Activated T-helper 1 cell treated with anti-CD3 and anti-CD28 coated beads, Interleukin-12 subunit alpha, Interleukin-12 subunit beta, Interleukin-2, Interleukin-4 antibody, amounts not matched to agents 30 ng/mL and 10 ng/mL and 1 ng/mL, durations not matched to agents 14 hours and 24 hours and 36 hours (primary cell): ENCODE measurements around the gene FBXO28. TPM values are rescaled to one million over a fixed set of nuclear protein-coding genes. Genes with fewer than 3 reads are reported as not detected.

Experiments used
- DNase-seq: peaks from one replicate; pipeline ENCODE4 v3.0.0; 2021; ENCODE audit warnings: low spot score
- H3K27ac Mint-ChIP-seq: one replicate; pipeline ENCODE4 v1.8.0; 2021; ENCODE audit warnings: mild to moderate bottlenecking, mixed read lengths
- H3K27me3 Mint-ChIP-seq: one replicate; pipeline ENCODE4 v1.8.0; 2022; ENCODE audit warnings: mild to moderate bottlenecking, moderate library complexity, mixed read lengths; ENCODE audit not compliant: insufficient read depth
- H3K36me3 Mint-ChIP-seq: one replicate; pipeline ENCODE4 v1.8.0; 2021; ENCODE audit warnings: low read depth, mixed read lengths
- H3K4me1 Mint-ChIP-seq: one replicate; pipeline ENCODE4 v1.8.0; 2021; ENCODE audit warnings: low read depth, mixed read lengths
- H3K4me3 Mint-ChIP-seq: one replicate; pipeline ENCODE4 v1.8.0; 2021; ENCODE audit warnings: mild to moderate bottlenecking, moderate library complexity, mixed read lengths
- H3K9me3 Mint-ChIP-seq: one replicate; pipeline ENCODE4 v1.8.0; 2021; ENCODE audit warnings: mixed read lengths
- intact Hi-C: fragments of 100-400 bp; cut with micrococcal nuclease; formaldehyde crosslinking; loops from one replicate; pipeline ENCODE4 v1.15.1; 2024
- total RNA-seq: library from RNA; stranded (reverse); gene quantifications from 2 replicates; pipeline ENCODE4 v1.2.3, GENCODE V29; 2022

FBXO28 gene
- total RNA-seq, 1 donor from 2014 or later = 32.2 TPM

GRCh38 chr1:224133741-224134299 lies 19.9 kb downstream of the FBXO28 start:
- Mint-ChIP-seq H3K27ac (no peak overlapping the region), H3K9me3 (no peaks in the 10 kb centered on the region), H3K4me3 (no peak overlapping the region), H3K4me1 (no peaks in the 10 kb centered on the region), H3K36me3 (peaks cover 35% of the 10 kb centered on the region), H3K27me3 (no peaks in the 10 kb centered on the region)
- no peak for DNase-seq
- intact Hi-C loops = no loop called here

GRCh38 chr1:224137518-224137917 lies 23.6 kb downstream of the FBXO28 start:
- H3K4me1 Mint-ChIP-seq = no peaks in the 10 kb centered on the region
- no peak overlapping the region for H3K27ac Mint-ChIP-seq
- DNase-seq = no peak
- no peak overlapping the region for H3K4me3 Mint-ChIP-seq
- H3K27me3 Mint-ChIP-seq = no peaks in the 10 kb centered on the region
- peaks cover 13% of the 10 kb centered on the region for H3K36me3 Mint-ChIP-seq
- H3K9me3 Mint-ChIP-seq = no peaks in the 10 kb centered on the region
- intact Hi-C loops = no loop called here

GRCh38 chr1:224138198-224138597 lies 24.3 kb downstream of the FBXO28 start:
- Mint-ChIP-seq H3K36me3 (peaks cover 8% of the 10 kb centered on the region), H3K4me3 (no peak overlapping the region), H3K27me3 (no peaks in the 10 kb centered on the region), H3K4me1 (no peaks in the 10 kb centered on the region), H3K9me3 (no peaks in the 10 kb centered on the region), H3K27ac (no peak overlapping the region)
- no peak for DNase-seq
- intact Hi-C loops = no loop called here

GRCh38 chr1:224141693-224142092 lies 27.8 kb downstream of the FBXO28 start:
- Mint-ChIP-seq H3K27me3 (no peaks in the 10 kb centered on the region), H3K4me1 (no peaks in the 10 kb centered on the region)
- intact Hi-C loops = no loop called here

GRCh38 chr1:224149709-224150108 lies 35.8 kb downstream of the FBXO28 start:
- Mint-ChIP-seq H3K27ac (no peak overlapping the region), H3K36me3 (peaks cover 17% of the 10 kb centered on the region), H3K9me3 (no peaks in the 10 kb centered on the region), H3K4me1 (peaks cover 11% of the 10 kb centered on the region), H3K4me3 (no peak overlapping the region), H3K27me3 (no peaks in the 10 kb centered on the region)
- intact Hi-C loops = no loop called here
- no peak for DNase-seq

More at GRCh38 chr1:224141693-224142092, 27.8 kb downstream of the FBXO28 start:
- peaks cover 7% of the 10 kb centered on the region for H3K36me3 Mint-ChIP-seq
- no peak for DNase-seq
- no peak overlapping the region for H3K4me3 Mint-ChIP-seq
- no peaks in the 10 kb centered on the region for H3K9me3 Mint-ChIP-seq
- no peak overlapping the region for H3K27ac Mint-ChIP-seq

GRCh38 chr1:224151117-224151516 lies 37.2 kb downstream of the FBXO28 start:
- intact Hi-C loops = no loop called here

GRCh38 chr1:224157316-224157715 lies 43.4 kb downstream of the FBXO28 start:
- no peak overlapping the region for H3K4me3 Mint-ChIP-seq
- H3K36me3 Mint-ChIP-seq = peaks cover 19% of the 10 kb centered on the region
- no peaks in the 10 kb centered on the region for H3K4me1 Mint-ChIP-seq
- H3K27ac Mint-ChIP-seq = no peak overlapping the region
- intact Hi-C loops = no loop called here
- H3K9me3 Mint-ChIP-seq = no peaks in the 10 kb centered on the region
- H3K27me3 Mint-ChIP-seq = no peaks in the 10 kb centered on the region
- no peak for DNase-seq

More at GRCh38 chr1:224151117-224151516, 37.2 kb downstream of the FBXO28 start:
- Mint-ChIP-seq H3K4me1 (peaks cover 11% of the 10 kb centered on the region), H3K27ac (peak overlapping the region; percentile 2), H3K27me3 (no peaks in the 10 kb centered on the region), H3K9me3 (no peaks in the 10 kb centered on the region), H3K4me3 (peak overlapping the region; percentile 1), H3K36me3 (peaks cover 15% of the 10 kb centered on the region)
- DNase-seq = no peak

GRCh38 chr1:224159541-224159940 lies 45.6 kb downstream of the FBXO28 start:
- Mint-ChIP-seq H3K9me3 (no peaks in the 10 kb centered on the region), H3K27ac (no peak overlapping the region), H3K4me1 (peaks cover 12% of the 10 kb centered on the region), H3K27me3 (no peaks in the 10 kb centered on the region), H3K36me3 (peaks cover 19% of the 10 kb centered on the region), H3K4me3 (no peak overlapping the region)
- no peak for DNase-seq
- intact Hi-C loops = no loop called here

GRCh38 chr1:224160171-224160682 lies 46.3 kb downstream of the FBXO28 start:
- Mint-ChIP-seq H3K4me1 (peaks cover 16% of the 10 kb centered on the region), H3K27me3 (no peaks in the 10 kb centered on the region), H3K4me3 (no peak overlapping the region), H3K36me3 (peaks cover 19% of the 10 kb centered on the region), H3K9me3 (no peaks in the 10 kb centered on the region), H3K27ac (no peak overlapping the region)
- intact Hi-C loops = no loop called here
- DNase-seq = no peak

GRCh38 chr1:224162768-224163167 lies 48.9 kb downstream of the FBXO28 start:
- H3K27ac Mint-ChIP-seq = no peak overlapping the region
- no peak for DNase-seq
- H3K4me3 Mint-ChIP-seq = no peak overlapping the region
- H3K4me1 Mint-ChIP-seq = peaks cover 16% of the 10 kb centered on the region
- H3K9me3 Mint-ChIP-seq = no peaks in the 10 kb centered on the region
- intact Hi-C loops = no loop called here
- peaks cover 11% of the 10 kb centered on the region for H3K36me3 Mint-ChIP-seq
- H3K27me3 Mint-ChIP-seq = no peaks in the 10 kb centered on the region

GRCh38 chr1:224163311-224163710 lies 49.4 kb downstream of the FBXO28 start:
- no peak for DNase-seq
- no peaks in the 10 kb centered on the region for H3K9me3 Mint-ChIP-seq
- no peak overlapping the region for H3K4me3 Mint-ChIP-seq
- H3K4me1 Mint-ChIP-seq = peaks cover 16% of the 10 kb centered on the region
- H3K27me3 Mint-ChIP-seq = no peaks in the 10 kb centered on the region
- intact Hi-C loops = no loop called here
- H3K36me3 Mint-ChIP-seq = peaks cover 11% of the 10 kb centered on the region
- no peak overlapping the region for H3K27ac Mint-ChIP-seq

GRCh38 chr1:224168859-224169380 lies 55.0 kb downstream of the FBXO28 start:
- intact Hi-C loops = loop anchor here (1.0 to 5.0 kb wide), 11 partner anchors 13 to 443 kb away; partner anchors contain the start of genes FBXO28, NVL and WDR26
- DNase-seq = peak; percentile 59

GRCh38 chr1:224169718-224170270 lies 55.9 kb downstream of the FBXO28 start:
- Mint-ChIP-seq H3K9me3 (peaks cover 10% of the 10 kb centered on the region), H3K4me1 (peaks cover 30% of the 10 kb centered on the region), H3K4me3 (no peak overlapping the region), H3K27ac (peak overlapping the region; percentile 30), H3K27me3 (peaks cover 5% of the 10 kb centered on the region), H3K36me3 (peaks cover 8% of the 10 kb centered on the region)
- intact Hi-C loops = loop anchor here (1.0 to 5.0 kb wide), 12 partner anchors 13 to 443 kb away; partner anchors contain the start of genes FBXO28, NVL and WDR26
- no peak for DNase-seq

More at GRCh38 chr1:224168859-224169380, 55.0 kb downstream of the FBXO28 start:
- peaks cover 8% of the 10 kb centered on the region for H3K36me3 Mint-ChIP-seq
- H3K4me1 Mint-ChIP-seq = peaks cover 38% of the 10 kb centered on the region
- peak overlapping the region; percentile 60 for H3K4me3 Mint-ChIP-seq
- H3K27ac Mint-ChIP-seq = peak overlapping the region; percentile 76
- H3K9me3 Mint-ChIP-seq = peaks cover 10% of the 10 kb centered on the region
- H3K27me3 Mint-ChIP-seq = peaks cover 2% of the 10 kb centered on the region
